Endothelial cell of umbilical vein (primary cell): ENCODE data around the gene ADA. TPM values are rescaled to one million over a fixed set of nuclear protein-coding genes. Genes with fewer than 3 reads are reported as not detected.

Experiments used
- BruUV-seq: library from RNA; stranded (reverse); fragments of 400-500 nt; replicated peaks from 2 replicates; lab custom pipeline; 2021; lab: Mats Ljungman, UMichigan
- CTCF ChIA-PET: fragments of 300-600, 350-600 bp; sonication (Branson Sonifier 250); formaldehyde crosslinking; loops from one replicate; lab custom pipeline; 2021; ENCODE audit warnings: antibody characterized with exemption, inconsistent platforms; lab: Charles Lee
- POLR2A ChIA-PET: fragments of 300-600, 350-600 bp; sonication (Branson Sonifier 250); formaldehyde crosslinking; loops from one replicate; lab custom pipeline; 2021; ENCODE audit warnings: antibody characterized with exemption, inconsistent platforms; lab: Charles Lee
- DNase-seq: peaks from one replicate; pipeline ENCODE4 v3.0.0-alpha.2; 2011; ENCODE audit warnings: low read depth, low spot score
- FAIRE-seq: peaks from 2 replicates; lab custom pipeline; 2011; peaks lifted over from hg19 to GRCh38; lab: Jason Lieb, UNC
- H2AFZ ChIP-seq: 2 replicates; pipeline ENCODE4 v1.6.0; 2012; ENCODE audit warnings: low read depth, low read length, control low read depth, inconsistent platforms
- H3K27ac ChIP-seq: 2 replicates; pipeline ENCODE4 v1.5.1; 2011; ENCODE audit warnings: low read depth, mild to moderate bottlenecking, control low read depth, low read length, moderate library complexity; ENCODE audit not compliant: insufficient read depth
- H3K27me3 ChIP-seq, 2 experiments: 2 replicates each; pipeline versions ENCODE4 v1.6.0 to v1.6.1; 2011; ENCODE audit warnings: low read length in 2 of 2, mixed read lengths in 1 of 2; ENCODE audit not compliant: control insufficient read depth in 2 of 2, insufficient read depth in 2 of 2
- H3K36me3 ChIP-seq, 2 experiments: 2 replicates in 1 of 2; 3 replicates in 1 of 2; pipeline ENCODE4 v1.5.1; 2011; ENCODE audit warnings: low read length in 2 of 2, mild to moderate bottlenecking in 1 of 2, moderate library complexity in 1 of 2; ENCODE audit not compliant: control insufficient read depth in 2 of 2, insufficient read depth in 2 of 2; ENCODE audit errors: extremely low read depth in 1 of 2
- H3K4me1 ChIP-seq: 3 replicates; pipeline ENCODE4 v1.5.1; 2011; ENCODE audit warnings: mild to moderate bottlenecking, low read length; ENCODE audit not compliant: control insufficient read depth, insufficient read depth; ENCODE audit errors: extremely low read depth
- H3K4me2 ChIP-seq: 2 replicates; pipeline ENCODE4 v1.6.1; 2011; ENCODE audit warnings: low read length, control low read depth, mixed read lengths; ENCODE audit not compliant: insufficient read depth
- H3K4me3 ChIP-seq, 3 experiments: fragments of 200-600 bp in 1 of 3; sonication (generic), shearing (Covaris generic) in 1 of 3; replicated peaks in 1 of 3; 2 replicates each; pipeline ENCODE4 v1.5.1; 2011 to 2016; ENCODE audit warnings: control low read depth in 3 of 3, low read length in 3 of 3, mild to moderate bottlenecking in 2 of 3, inconsistent platforms in 1 of 3, low read depth in 1 of 3, moderate library complexity in 1 of 3; ENCODE audit not compliant: insufficient read depth in 1 of 3
- H3K79me2 ChIP-seq: 2 replicates; pipeline ENCODE4 v1.6.0; 2012; ENCODE audit warnings: low read length, inconsistent platforms; ENCODE audit not compliant: control insufficient read depth, insufficient read depth
- H3K9ac ChIP-seq: replicated peaks from 2 replicates; pipeline ENCODE3; 2011; ENCODE audit warnings: low read length, control low read depth; ENCODE audit not compliant: insufficient read depth; ENCODE audit errors: extremely low read depth
- H3K9me1 ChIP-seq: replicated peaks from 3 replicates; pipeline ENCODE4 v1.6.0; 2011; ENCODE audit warnings: mild to moderate bottlenecking, low read length; ENCODE audit not compliant: control insufficient read depth, insufficient read depth; ENCODE audit errors: extremely low read depth
- H3K9me3 ChIP-seq: replicated peaks from 2 replicates; pipeline ENCODE4 v1.5.1; 2012; ENCODE audit warnings: low read length, inconsistent platforms; ENCODE audit not compliant: control insufficient read depth, insufficient read depth
- H4K20me1 ChIP-seq: replicated peaks from 2 replicates; pipeline ENCODE3; 2011; ENCODE audit warnings: mild to moderate bottlenecking, low read length; ENCODE audit not compliant: control insufficient read depth, insufficient read depth; ENCODE audit errors: extremely low read depth
- MYC ChIP-seq: IDR thresholded peaks from one replicate; pipeline ENCODE4 v1.6.1; 2011; ENCODE audit warnings: mild to moderate bottlenecking, low read depth, low read length
- dilution Hi-C: fragments of 300-500 bp; cut with MboI; formaldehyde crosslinking; loops from one replicate; pipeline ENCODE4 v1.15.0; 2019; ENCODE audit warnings: low sequenced_read_pairs; ENCODE audit not compliant: extremely low pct_ligation_motif_present
- intact Hi-C: fragments of 100-400 bp; cut with micrococcal nuclease; formaldehyde crosslinking; loops from one replicate; pipeline ENCODE4 v1.10.0; 2022
- polyA plus RNA-seq, 4 experiments: library from polyadenylated mRNA; depleted of rRNA in 3 of 4; stranded (reverse) in 3 of 4; unstranded in 1 of 4; fragments of >200 nt; gene quantifications; 2 replicates each; pipeline versions ENCODE4 v1.2.1 to v1.2.3, GENCODE V29; 2011 to 2012; ENCODE audit warnings: missing spikeins in 1 of 4
- total RNA-seq: library from RNA; stranded (reverse); gene quantifications from 2 replicates; pipeline ENCODE4 v1.2.3, GENCODE V29; 2021
- TF ChIP-seq, protein P1 (sequence below): IDR thresholded peaks from 2 replicates; pipeline ENCODE4 v1.6.1; 2011; ENCODE audit not compliant: insufficient read depth, insufficient read length
- TF ChIP-seq, protein P2 (sequence below), 2 donors: IDR thresholded peaks; 1 replicate in 1 of 2; 2 replicates in 1 of 2; pipeline ENCODE4 v1.5.1; 2011; ENCODE audit warnings: low read length in 2 of 2, mild to moderate bottlenecking in 2 of 2, moderate library complexity in 2 of 2, control low read depth in 1 of 2, inconsistent platforms in 1 of 2, low read depth in 1 of 2; ENCODE audit not compliant: insufficient read depth in 1 of 2; ENCODE audit errors: extremely low read depth in 1 of 2

The ADA gene
- total and polyA plus RNA-seq, 2 donors (not counting 3 experiments of a cell fraction or from before 2014, with no cell fraction given): 26.3 to 33.1 TPM

DNA sequence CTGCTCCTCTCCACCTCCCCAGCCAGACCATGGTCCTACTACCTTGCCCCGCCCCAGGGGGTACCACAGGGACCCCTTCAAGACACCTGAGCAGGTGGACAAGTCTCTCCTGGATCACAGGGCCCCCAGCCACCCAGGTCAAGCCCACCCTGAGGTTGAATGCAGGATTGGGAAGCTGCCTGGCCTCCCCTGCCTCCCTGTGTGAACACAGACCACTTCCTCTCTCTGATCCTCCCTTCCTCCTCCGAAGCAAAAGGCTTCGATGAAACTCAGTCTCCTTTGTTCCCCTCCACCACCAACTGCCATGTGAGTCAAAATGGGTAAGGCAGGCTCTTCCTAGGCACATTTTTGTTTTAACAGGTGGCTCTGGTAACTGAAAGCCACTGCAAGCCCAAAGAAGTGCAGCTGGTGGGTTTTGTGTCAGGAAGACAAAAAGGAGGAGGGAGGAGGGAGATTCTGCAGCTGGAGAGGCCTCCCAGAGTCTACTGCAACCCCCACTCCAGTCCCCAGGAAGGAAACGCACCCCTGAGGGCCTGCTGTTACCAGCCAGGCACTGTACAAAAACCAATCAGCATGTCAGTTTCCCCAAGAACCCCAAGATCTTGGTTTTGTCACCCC lies 5.4 kb downstream of the ADA start:
- H3K36me3 ChIP-seq: no peaks in the 10 kb centered on the region
- POLR2A ChIA-PET: no interaction called here
- peaks cover 53% of the 10 kb centered on the region for H3K4me1 ChIP-seq
- H3K9me3 ChIP-seq: no peaks in the 10 kb centered on the region
- CTCF ChIA-PET: interaction anchor here (0.8 to 6.5 kb wide), 3 partner anchors 35 to 86 kb away, joined by 3 to 39 read pairs (median 10); no protein-coding TSS in a partner anchor
- H2AFZ ChIP-seq: no peak overlapping the region
- H4K20me1 ChIP-seq: no peaks in the 10 kb centered on the region
- H3K9ac ChIP-seq: peak overlapping the region; percentile 11
- intact Hi-C loops: no loop called here
- no peaks in the 10 kb centered on the region for H3K9me1 ChIP-seq
- FAIRE-seq (peak; percentile 65), DNase-seq (peak; percentile 65)
- dilution Hi-C loops: no loop called here
- BruUV-seq: no TSS peak
- no peaks in the 10 kb centered on the region for H3K27me3 ChIP-seq
- no peaks in the 10 kb centered on the region for H3K79me2 ChIP-seq
- H3K4me3 ChIP-seq: no peak overlapping the region
- TF ChIP-seq, protein P1, sequence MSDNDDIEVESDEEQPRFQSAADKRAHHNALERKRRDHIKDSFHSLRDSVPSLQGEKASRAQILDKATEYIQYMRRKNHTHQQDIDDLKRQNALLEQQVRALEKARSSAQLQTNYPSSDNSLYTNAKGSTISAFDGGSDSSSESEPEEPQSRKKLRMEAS: no peak
- peak overlapping the region; percentile 37 for H3K27ac ChIP-seq
- no peak overlapping the region for H3K4me2 ChIP-seq

DNA sequence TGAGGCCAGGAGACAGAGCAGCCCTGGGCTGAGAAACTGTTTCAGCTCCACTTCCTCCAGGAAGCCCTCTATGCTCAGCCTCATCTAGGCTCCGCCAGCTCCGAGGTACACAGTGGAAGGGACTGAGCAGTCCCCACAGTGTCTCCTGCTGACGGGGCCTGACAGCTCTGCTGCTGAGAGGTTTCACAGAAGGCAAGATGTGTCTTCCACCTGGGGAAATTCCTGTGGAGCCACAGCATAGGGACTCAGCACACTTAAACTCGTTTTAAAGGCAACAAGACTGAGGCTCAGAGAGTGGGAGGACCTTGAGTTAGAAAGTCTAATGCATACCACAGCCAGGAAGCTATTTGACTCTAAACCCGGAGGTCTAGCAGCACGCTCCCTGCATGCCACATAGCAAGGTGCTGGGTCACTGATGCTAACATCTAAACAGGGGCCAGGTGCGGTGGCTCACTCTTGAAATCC lies 6.8 kb downstream of the ADA start:
- peak; percentile 15 for FAIRE-seq
- ChIA-PET CTCF (interaction anchor here (1.0 to 6.5 kb wide), 4 partner anchors 9 to 90 kb away, joined by 3 to 39 read pairs (median 6); no protein-coding TSS in a partner anchor), POLR2A (no interaction called here)
- dilution Hi-C loops: no loop called here
- H4K20me1 ChIP-seq: no peaks in the 10 kb centered on the region
- no peaks in the 10 kb centered on the region for H3K27me3 ChIP-seq
- no peaks in the 10 kb centered on the region for H3K36me3 ChIP-seq
- no peaks in the 10 kb centered on the region for H3K9me3 ChIP-seq
- no peak overlapping the region for H3K4me3 ChIP-seq
- peak overlapping the region; percentile 98 for H3K27ac ChIP-seq
- H3K4me1 ChIP-seq: peaks cover 48% of the 10 kb centered on the region
- no peak for DNase-seq
- no peaks in the 10 kb centered on the region for H3K79me2 ChIP-seq
- BruUV-seq: no TSS peak
- TF ChIP-seq, protein P2, sequence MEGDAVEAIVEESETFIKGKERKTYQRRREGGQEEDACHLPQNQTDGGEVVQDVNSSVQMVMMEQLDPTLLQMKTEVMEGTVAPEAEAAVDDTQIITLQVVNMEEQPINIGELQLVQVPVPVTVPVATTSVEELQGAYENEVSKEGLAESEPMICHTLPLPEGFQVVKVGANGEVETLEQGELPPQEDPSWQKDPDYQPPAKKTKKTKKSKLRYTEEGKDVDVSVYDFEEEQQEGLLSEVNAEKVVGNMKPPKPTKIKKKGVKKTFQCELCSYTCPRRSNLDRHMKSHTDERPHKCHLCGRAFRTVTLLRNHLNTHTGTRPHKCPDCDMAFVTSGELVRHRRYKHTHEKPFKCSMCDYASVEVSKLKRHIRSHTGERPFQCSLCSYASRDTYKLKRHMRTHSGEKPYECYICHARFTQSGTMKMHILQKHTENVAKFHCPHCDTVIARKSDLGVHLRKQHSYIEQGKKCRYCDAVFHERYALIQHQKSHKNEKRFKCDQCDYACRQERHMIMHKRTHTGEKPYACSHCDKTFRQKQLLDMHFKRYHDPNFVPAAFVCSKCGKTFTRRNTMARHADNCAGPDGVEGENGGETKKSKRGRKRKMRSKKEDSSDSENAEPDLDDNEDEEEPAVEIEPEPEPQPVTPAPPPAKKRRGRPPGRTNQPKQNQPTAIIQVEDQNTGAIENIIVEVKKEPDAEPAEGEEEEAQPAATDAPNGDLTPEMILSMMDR (IDR thresholded peaks at IDR 0.05; ENCODE audit: extremely low read depth in 1 of 2, insufficient read depth in 1 of 2, low read depth in 1 of 2, low read length in 2 of 2): no peak
- TF ChIP-seq MYC: no peak
- intact Hi-C loops: no loop called here
- H3K9me1 ChIP-seq: no peaks in the 10 kb centered on the region
- no peak overlapping the region for H2AFZ ChIP-seq
- H3K4me2 ChIP-seq: no peak overlapping the region
- peak overlapping the region; percentile 70 for H3K9ac ChIP-seq
